RWPE2 (cell line): ENCODE data around the gene TECPR1.

Experiments
- ATAC-seq: fragments of 200-7000 bp; cut with Tn5 transposase; 3 replicates; pipeline ENCODE4 v1.9.1; 2021; ENCODE audit warnings: low read depth
- DNase-seq: peaks from one replicate; pipeline ENCODE4 v3.0.0-alpha.2; 2020; ENCODE audit warnings: low spot score
- H3K27ac ChIP-seq: fragments of 450-650 bp; 2 replicates; pipeline ENCODE4 v1.5.1; 2017; ENCODE audit warnings: mild to moderate bottlenecking; ENCODE audit not compliant: poor library complexity, severe bottlenecking
- H3K27me3 ChIP-seq: fragments of 250-450 bp; sonication (Bioruptor Pico); 2 replicates; pipeline ENCODE4 v1.5.1; 2021; ENCODE audit warnings: mild to moderate bottlenecking, moderate library complexity; ENCODE audit not compliant: insufficient read depth, poor library complexity, severe bottlenecking
- H3K36me3 ChIP-seq: fragments of 250-450 bp; sonication (Bioruptor Pico); 2 replicates; pipeline ENCODE4 v1.5.1; 2020; ENCODE audit warnings: low read depth, mild to moderate bottlenecking, moderate library complexity
- H3K4me1 ChIP-seq: fragments of 250-450 bp; sonication (Bioruptor Pico); 2 replicates; pipeline ENCODE4 v1.5.1; 2021; ENCODE audit warnings: mild to moderate bottlenecking, moderate library complexity; ENCODE audit not compliant: insufficient read depth, poor library complexity, severe bottlenecking
- H3K4me3 ChIP-seq: fragments of 250-450 bp; sonication (Bioruptor Pico); 2 replicates; pipeline ENCODE4 v1.5.1; 2021; ENCODE audit warnings: mild to moderate bottlenecking, moderate library complexity; ENCODE audit not compliant: severe bottlenecking
- H3K9me3 ChIP-seq: fragments of 250-450 bp; sonication (Bioruptor Pico); 2 replicates; pipeline ENCODE4 v1.5.1; 2021; ENCODE audit warnings: mild to moderate bottlenecking, moderate library complexity; ENCODE audit not compliant: severe bottlenecking
- TF ChIP-seq, protein P1 (sequence below): fragments of 450-650 bp; IDR thresholded peaks from one replicate; pipeline ENCODE4 v1.5.1; 2017; ENCODE audit warnings: mild to moderate bottlenecking, moderate library complexity; ENCODE audit not compliant: poor library complexity, severe bottlenecking

TECPR1 gene

DNA sequence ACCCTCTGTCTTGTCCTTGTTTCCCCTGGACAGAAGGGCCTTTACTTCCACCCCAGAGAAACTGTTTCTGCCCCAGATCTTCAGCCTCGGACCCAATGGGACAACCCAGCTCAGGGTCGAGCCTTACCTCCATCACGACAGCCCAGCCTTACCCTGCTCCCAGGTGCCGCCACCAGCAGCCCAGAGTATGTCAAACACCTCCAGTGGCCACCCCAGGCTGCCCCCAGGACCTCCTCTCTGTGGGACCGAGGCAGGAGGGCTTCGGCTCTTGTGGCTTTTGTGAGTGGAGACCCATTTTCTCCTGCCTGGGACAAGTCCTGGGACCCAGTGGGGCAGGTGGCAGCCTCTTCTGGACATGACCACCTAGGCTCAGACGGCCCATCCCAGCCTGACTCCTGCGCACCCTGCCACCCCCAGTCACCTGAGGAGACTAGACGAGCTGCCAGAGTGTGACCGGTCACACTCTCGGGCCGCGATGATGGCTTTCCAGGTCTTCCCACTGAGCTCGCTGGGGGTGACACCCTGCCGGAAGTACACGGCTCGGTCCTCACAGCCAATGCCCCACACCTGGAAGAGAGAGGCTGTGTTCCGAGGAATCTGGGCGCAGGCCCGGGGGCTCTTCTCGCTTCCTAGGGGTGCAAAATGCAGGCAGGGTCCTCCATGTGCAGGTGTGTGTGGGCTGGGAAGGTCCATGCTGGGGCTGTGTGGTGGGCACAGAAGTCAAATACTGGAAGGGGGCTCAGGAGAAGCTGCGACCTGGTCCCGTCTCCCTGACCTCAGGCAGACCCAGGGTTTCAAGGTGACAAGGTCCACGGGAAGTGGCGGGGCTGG lies 15.5 kb downstream of the TECPR1 start:
- no peaks in the 10 kb centered on the region for H3K4me1 ChIP-seq
- no peak for DNase-seq
- TF ChIP-seq, protein P1, sequence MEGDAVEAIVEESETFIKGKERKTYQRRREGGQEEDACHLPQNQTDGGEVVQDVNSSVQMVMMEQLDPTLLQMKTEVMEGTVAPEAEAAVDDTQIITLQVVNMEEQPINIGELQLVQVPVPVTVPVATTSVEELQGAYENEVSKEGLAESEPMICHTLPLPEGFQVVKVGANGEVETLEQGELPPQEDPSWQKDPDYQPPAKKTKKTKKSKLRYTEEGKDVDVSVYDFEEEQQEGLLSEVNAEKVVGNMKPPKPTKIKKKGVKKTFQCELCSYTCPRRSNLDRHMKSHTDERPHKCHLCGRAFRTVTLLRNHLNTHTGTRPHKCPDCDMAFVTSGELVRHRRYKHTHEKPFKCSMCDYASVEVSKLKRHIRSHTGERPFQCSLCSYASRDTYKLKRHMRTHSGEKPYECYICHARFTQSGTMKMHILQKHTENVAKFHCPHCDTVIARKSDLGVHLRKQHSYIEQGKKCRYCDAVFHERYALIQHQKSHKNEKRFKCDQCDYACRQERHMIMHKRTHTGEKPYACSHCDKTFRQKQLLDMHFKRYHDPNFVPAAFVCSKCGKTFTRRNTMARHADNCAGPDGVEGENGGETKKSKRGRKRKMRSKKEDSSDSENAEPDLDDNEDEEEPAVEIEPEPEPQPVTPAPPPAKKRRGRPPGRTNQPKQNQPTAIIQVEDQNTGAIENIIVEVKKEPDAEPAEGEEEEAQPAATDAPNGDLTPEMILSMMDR = no peak

DNA sequence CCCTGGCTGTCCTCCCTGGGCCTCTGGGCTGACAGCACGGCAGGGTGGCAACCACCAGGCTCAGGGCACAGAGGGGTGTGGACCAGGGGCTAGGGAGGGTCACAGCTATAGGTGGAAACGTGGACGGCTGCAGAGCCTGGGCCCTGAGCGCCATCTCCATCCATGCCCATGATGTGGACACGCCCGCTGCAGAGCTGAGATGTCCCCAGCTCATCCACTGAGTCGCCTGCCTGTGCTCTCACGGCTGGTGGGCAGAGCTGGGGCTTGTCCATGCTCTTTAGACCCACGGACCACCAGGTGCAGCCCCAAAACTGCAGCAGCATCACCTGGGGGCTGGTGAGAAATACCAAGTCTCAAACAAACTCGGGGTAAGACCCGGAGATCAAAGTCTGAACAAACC lies 16.1 kb downstream of the TECPR1 start:
- no peaks in the 10 kb centered on the region for H3K27me3 ChIP-seq
- DNase-seq = peak; percentile 65
- H3K4me1 ChIP-seq = no peaks in the 10 kb centered on the region
- H3K4me3 ChIP-seq = no peak overlapping the region
- TF ChIP-seq, protein P1 = no peak
- H3K36me3 ChIP-seq = no peaks in the 10 kb centered on the region
- no peak for ATAC-seq
- H3K27ac ChIP-seq = no peak overlapping the region
- no peaks in the 10 kb centered on the region for H3K9me3 ChIP-seq

More for the DNA sequence above, 15.5 kb downstream of the TECPR1 start:
- H3K4me3 ChIP-seq = no peak overlapping the region
- H3K27me3 ChIP-seq = no peaks in the 10 kb centered on the region
- ATAC-seq = no peak; the same call in 2 of the 3 replicates
- H3K9me3 ChIP-seq = no peaks in the 10 kb centered on the region
- no peak overlapping the region for H3K27ac ChIP-seq
- H3K36me3 ChIP-seq = no peaks in the 10 kb centered on the region

DNA sequence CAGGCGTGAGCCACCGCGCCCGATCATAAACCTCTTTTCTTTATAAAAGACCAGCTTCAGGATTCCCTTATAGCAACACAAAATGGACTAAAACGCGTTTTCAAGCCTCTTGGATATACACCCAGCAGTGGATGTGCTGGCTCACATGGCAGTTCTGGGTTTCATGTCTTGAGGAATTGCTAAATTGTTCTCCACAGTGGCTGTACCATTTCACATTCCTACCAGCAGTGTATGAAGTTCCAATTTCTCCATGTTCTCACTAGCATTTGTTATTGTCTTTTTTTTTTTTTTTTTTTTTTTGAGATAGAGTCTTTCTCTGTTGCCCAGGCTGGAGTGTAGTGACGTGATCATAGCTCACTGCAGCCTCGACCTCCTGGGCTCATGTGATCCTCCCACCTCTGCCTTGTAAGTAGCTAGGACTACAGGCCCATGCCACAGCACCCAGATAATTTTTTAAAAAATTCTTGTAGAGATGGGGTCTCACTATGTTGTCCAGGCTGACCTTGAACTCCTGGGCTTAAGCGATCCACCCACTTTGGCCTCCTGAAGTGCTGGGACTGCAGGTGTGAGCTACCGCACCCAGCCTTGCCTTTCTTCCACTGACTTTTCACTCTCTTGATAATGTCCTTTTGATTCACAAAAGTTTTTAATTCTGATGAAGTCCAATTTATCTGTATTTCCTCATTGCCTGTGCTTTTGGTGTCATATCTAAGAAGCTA lies 17.4 kb downstream of the TECPR1 start:
- DNase-seq = no peak
- Histone ChIP-seq H3K27me3 (no peaks in the 10 kb centered on the region), H3K9me3 (no peaks in the 10 kb centered on the region), H3K27ac (no peak overlapping the region), H3K4me1 (no peaks in the 10 kb centered on the region), H3K36me3 (no peaks in the 10 kb centered on the region), H3K4me3 (no peak overlapping the region)
- no peak for ATAC-seq
- TF ChIP-seq, protein P1 = no peak

DNA sequence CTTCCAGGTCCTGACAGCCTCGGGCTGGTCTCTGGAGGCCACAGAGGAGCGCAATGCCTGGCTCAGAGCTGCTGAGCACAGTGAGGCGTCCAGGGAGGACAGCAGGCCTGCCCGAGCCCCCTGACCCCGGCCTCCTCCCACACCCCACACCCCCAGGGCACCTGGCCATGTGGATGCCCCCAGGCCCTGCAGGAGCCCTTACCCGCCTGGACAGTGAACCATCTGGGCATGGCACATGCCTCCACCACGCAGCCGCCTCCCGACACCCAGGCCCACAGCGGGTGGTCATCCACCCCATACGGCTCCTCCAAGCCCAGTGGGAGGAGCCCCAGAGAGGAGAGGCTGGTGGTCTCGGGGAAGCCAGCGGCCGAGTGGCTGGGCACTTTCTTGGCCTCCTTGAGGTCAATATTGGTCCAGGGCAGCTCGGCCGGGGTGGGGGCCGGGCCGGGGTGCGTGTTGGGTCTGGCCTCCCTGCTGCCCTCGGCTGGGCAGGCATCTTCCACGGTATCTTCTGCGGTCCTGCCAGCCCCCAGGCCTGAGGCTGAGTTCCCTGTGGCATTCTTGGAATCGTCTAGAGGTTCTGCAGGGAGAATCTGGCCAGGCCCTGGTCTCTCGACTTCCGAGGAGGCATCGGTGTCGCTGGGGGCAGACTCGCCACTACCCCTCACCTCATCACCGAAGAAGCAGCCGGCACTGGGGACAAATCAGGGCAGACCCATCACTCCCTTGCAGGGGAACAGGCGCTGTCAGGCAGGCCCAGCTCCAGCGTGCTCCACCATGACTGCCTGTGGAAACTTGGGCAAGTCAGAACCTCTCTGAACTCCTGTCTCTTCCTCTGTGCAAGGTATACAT lies 18.6 kb downstream of the TECPR1 start:
- no peak overlapping the region for H3K4me3 ChIP-seq
- no peaks in the 10 kb centered on the region for H3K9me3 ChIP-seq
- H3K4me1 ChIP-seq = no peaks in the 10 kb centered on the region
- no peak overlapping the region for H3K27ac ChIP-seq
- TF ChIP-seq, protein P1 = no peak
- H3K27me3 ChIP-seq = no peaks in the 10 kb centered on the region
- ATAC-seq (no peak), DNase-seq (no peak)
- H3K36me3 ChIP-seq = no peaks in the 10 kb centered on the region
